Kidney (tissue), 14 donors: Measurements from ENCODE around the gene AFF3. TPM values are rescaled to one million over a fixed set of nuclear protein-coding genes. Genes with fewer than 3 reads are reported as not detected.
"Not testable (repeated sequence)": the region's sequence is repeated elsewhere in the genome, so short reads cannot be mapped to it uniquely, and the experiment has no call there.

Experiments used
- DNase-seq, 5 donors: peaks; one replicate each; pipeline ENCODE4 v3.0.0-alpha.2; 2013 to 2020
- FAIRE-seq: peaks from 2 replicates; lab custom pipeline; 2012; peaks lifted over from hg19 to GRCh38; lab: Jason Lieb, UNC
- H3K27ac ChIP-seq, 2 donors: one replicate each; pipeline ENCODE4 v1.7.0; 2013; ENCODE audit warnings: low read depth in 2 of 2, low read length in 2 of 2, inconsistent platforms in 1 of 2
- H3K27me3 ChIP-seq: one replicate; pipeline ENCODE4 v1.7.1; 2013; ENCODE audit warnings: low read length, inconsistent platforms; ENCODE audit not compliant: control insufficient read depth, insufficient read depth
- H3K36me3 ChIP-seq, 3 donors: one replicate each; pipeline versions ENCODE4 v1.7.0 to v1.7.1; 2013; ENCODE audit warnings: low read length in 3 of 3, control low read depth in 1 of 3, inconsistent platforms in 1 of 3; ENCODE audit not compliant: insufficient read depth in 3 of 3, control insufficient read depth in 2 of 3
- H3K4me1 ChIP-seq, 3 donors: one replicate each; pipeline versions ENCODE4 v1.7.0 to v1.7.1; 2013; ENCODE audit warnings: low read length in 3 of 3, inconsistent platforms in 1 of 3, low read depth in 1 of 3; ENCODE audit not compliant: control insufficient read depth in 2 of 3, insufficient read depth in 2 of 3
- H3K4me3 ChIP-seq, 3 donors: one replicate each; pipeline versions ENCODE4 v1.7.0 to v1.8.1; 2013; ENCODE audit warnings: low read length in 3 of 3, control low read depth in 1 of 3, inconsistent platforms in 1 of 3
- H3K9ac ChIP-seq, 3 donors: one replicate each; pipeline versions ENCODE4 v1.7.0 to v1.7.1; 2013; ENCODE audit warnings: low read length in 3 of 3, control low read depth in 1 of 3, inconsistent platforms in 1 of 3
- H3K9me3 ChIP-seq, 3 donors: one replicate each; pipeline versions ENCODE4 v1.7.0 to v1.7.1; 2013; ENCODE audit warnings: low read length in 3 of 3, control low read depth in 1 of 3, inconsistent platforms in 1 of 3; ENCODE audit not compliant: control insufficient read depth in 2 of 3, insufficient read depth in 1 of 3
- CTCF ChIP-seq: IDR thresholded peaks from 3 replicates; pipeline ENCODE4 v1.5.1; 2012; ENCODE audit warnings: mild to moderate bottlenecking, moderate library complexity, borderline replicate concordance; ENCODE audit not compliant: insufficient read depth; ENCODE audit errors: extremely low read depth
- intact Hi-C: fragments of 100-400 bp; cut with DNase I; formaldehyde crosslinking; loops from one replicate; pipeline ENCODE4 v1.11.1; 2022
- polyA plus RNA-seq: library from polyadenylated mRNA; stranded (reverse); fragments of 350-450 nt; fragmentation: Illumina TruSeq; extraction: RNeasy Lipid Tissue Mini Kit (QIAGEN cat#74804); gene quantifications from one replicate; pipeline ENCODE4 v1.2.3, GENCODE V29; 2014; ENCODE audit warnings: low read depth, low replicate concordance; ENCODE audit not compliant: insufficient read depth
- total RNA-seq: library from RNA; stranded (reverse); fragmentation: NEBNext Ultra II Directional; extraction: Animal tissue kit (Norgen Biotek cat#: 25700); gene quantifications from one replicate; pipeline ENCODE4 v1.2.1, GENCODE V29; 2021
- donor health status: control.
- donor health status: control.
- donor health status: control.
- donor health status: control.
- donor health status: control.
- donor health status: DM: yes; HTN: yes; CAD: no.
- donor health status: Normal renal cell carcinoma (clear cell type).

Gene AFF3
- total and polyA plus RNA-seq, 2 donors from 2014 or later, result 0.65 to 11.0 TPM

GRCh38 chr2:99933894-99934650 is 208.3 kb downstream of the AFF3 start:
- TF ChIP-seq CTCF, result no peak
- no peak overlapping the region for H3K4me3 ChIP-seq
- FAIRE-seq (no peak), DNase-seq (no peak)
- H3K4me1 ChIP-seq, result no peaks in the 10 kb centered on the region
- intact Hi-C loops, result no loop called here
- no peak overlapping the region for H3K27ac ChIP-seq
- H3K36me3 ChIP-seq, result no peaks in the 10 kb centered on the region
- H3K27me3 ChIP-seq, result no peaks in the 10 kb centered on the region
- no peak overlapping the region for H3K9ac ChIP-seq
- H3K9me3 ChIP-seq, result no peaks in the 10 kb centered on the region

GRCh38 chr2:99933491-99933890 is 208.9 kb downstream of the AFF3 start:
- H3K4me3 ChIP-seq, H3K9ac ChIP-seq, FAIRE-seq, H3K9me3 ChIP-seq, H3K27me3 ChIP-seq, H3K27ac ChIP-seq, H3K36me3 ChIP-seq, H3K4me1 ChIP-seq, DNase-seq, intact Hi-C loops: not testable (repeated sequence)

- no peaks in the 10 kb centered on the region for H3K9me3 ChIP-seq
- intact Hi-C loops, result no loop called here
- H3K9ac ChIP-seq, result no peak overlapping the region
- no peak for TF ChIP-seq CTCF
- no peak for DNase-seq
- no peaks in the 10 kb centered on the region for H3K27me3 ChIP-seq
- no peaks in the 10 kb centered on the region for H3K4me1 ChIP-seq
- no peak for FAIRE-seq
- H3K27ac ChIP-seq, result no peak overlapping the region
- no peaks in the 10 kb centered on the region for H3K36me3 ChIP-seq
- no peak overlapping the region for H3K4me3 ChIP-seq
These were observed 213.8 kb downstream of the AFF3 start for GRCh38 chr2:99928470-99929053.

- intact Hi-C loops, FAIRE-seq, H3K9ac ChIP-seq, H3K4me1 ChIP-seq, DNase-seq, H3K36me3 ChIP-seq, H3K9me3 ChIP-seq, H3K27me3 ChIP-seq, H3K4me3 ChIP-seq, H3K27ac ChIP-seq: not testable (repeated sequence)
These were observed 214.6 kb downstream of the AFF3 start for GRCh38 chr2:99927690-99928207.
